AG08396 (cell line): ENCODE results near the gene SLC22A15.
"Not testable (repeated sequence)": the region's sequence is repeated elsewhere in the genome, so short reads cannot be mapped to it uniquely, and the experiment has no call there.

Experiments
- DNase-seq: peaks from one replicate; pipeline ENCODE4 v3.0.0; 2012; ENCODE audit warnings: low spot score, mixed read lengths

The SLC22A15 gene

GRCh38 chr1:115980998-115981993 is 5.0 kb downstream of the SLC22A15 start:
- DNase-seq: peak; percentile 75

GRCh38 chr1:115982400-115982799 is 6.1 kb downstream of the SLC22A15 start:
- DNase-seq: no peak

- DNase-seq: no peak
Observed at GRCh38 chr1:115983584-115983983, 7.3 kb downstream of the SLC22A15 start.

- DNase-seq: no peak
Observed at GRCh38 chr1:115987623-115988022, 11.3 kb downstream of the SLC22A15 start.

GRCh38 chr1:115988953-115989352 is 12.6 kb downstream of the SLC22A15 start:
- DNase-seq: no peak

- DNase-seq: no peak
Observed at GRCh38 chr1:115989699-115990098, 13.4 kb downstream of the SLC22A15 start.

- DNase-seq: no peak
Observed at GRCh38 chr1:115991909-115992308, 15.6 kb downstream of the SLC22A15 start.

GRCh38 chr1:115997921-115998320 is 21.6 kb downstream of the SLC22A15 start:
- DNase-seq: not testable (repeated sequence)

- no peak for DNase-seq
Observed at GRCh38 chr1:116001739-116002487, 25.6 kb downstream of the SLC22A15 start.

- DNase-seq: no peak
Observed at GRCh38 chr1:116002781-116003420, 26.6 kb downstream of the SLC22A15 start.

GRCh38 chr1:116003823-116004222 is 27.5 kb downstream of the SLC22A15 start:
- DNase-seq: no peak

GRCh38 chr1:116006486-116006964 is 30.2 kb downstream of the SLC22A15 start:
- no peak for DNase-seq

GRCh38 chr1:116008656-116009390 is 32.5 kb downstream of the SLC22A15 start:
- no peak for DNase-seq

- no peak for DNase-seq
Observed at GRCh38 chr1:116012716-116013115, 36.4 kb downstream of the SLC22A15 start.

GRCh38 chr1:116015679-116016078 is 39.4 kb downstream of the SLC22A15 start:
- DNase-seq: no peak

GRCh38 chr1:116018007-116018406 is 41.7 kb downstream of the SLC22A15 start:
- DNase-seq: no peak

GRCh38 chr1:116019653-116020253 is 43.4 kb downstream of the SLC22A15 start:
- DNase-seq: no peak

- DNase-seq: peak; percentile 46
Observed at GRCh38 chr1:116020668-116021272, 44.5 kb downstream of the SLC22A15 start.

GRCh38 chr1:116024626-116025025 is 48.3 kb downstream of the SLC22A15 start:
- DNase-seq: no peak

- DNase-seq: no peak
Observed at GRCh38 chr1:116026631-116027030, 50.3 kb downstream of the SLC22A15 start.
